HG02623 (cell line): ENCODE results near the gene SHF.
A peak's percentile ranks its signal among the peaks of the same experiment; 100 is the strongest.

Source experiments
- ATAC-seq: cut with Tn5 transposase; IDR thresholded peaks from one replicate; pipeline ENCODE4 v1.9.1; 2021; ENCODE audit warnings: moderate library complexity; ENCODE audit not compliant: unreplicated experiment

SHF gene

GRCh38 chr15:45130291-45131000, 57.3 kb downstream of the SHF start:
- no peak for ATAC-seq

- ATAC-seq = no peak
These were observed 58.1 kb downstream of the SHF start, which contains the start of the genes DUOX1 and DUOXA1 for GRCh38 chr15:45129651-45130129. DUOX1 (plus strand) TSS chr15:45129994; CDS start chr15:45131967, 1,973 bp downstream. DUOXA1 (minus strand) TSS chr15:45129879; CDS start chr15:45123014, 6,865 bp downstream.

GRCh38 chr15:45128971-45129639, 58.7 kb downstream of the SHF start:
- ATAC-seq = no peak

GRCh38 chr15:45126535-45127158, 61.1 kb downstream of the SHF start:
- no peak for ATAC-seq

GRCh38 chr15:45123397-45123796, 64.4 kb downstream of the SHF start:
- no peak for ATAC-seq

- no peak for ATAC-seq
These were observed 65.0 kb downstream of the SHF start for GRCh38 chr15:45122719-45123118.

GRCh38 chr15:45121706-45122417, 65.9 kb downstream of the SHF start:
- no peak for ATAC-seq

GRCh38 chr15:45121020-45121419, 66.7 kb downstream of the SHF start:
- ATAC-seq = no peak

GRCh38 chr15:45120081-45120972, 67.4 kb downstream of the SHF start:
- ATAC-seq = no peak

GRCh38 chr15:45118996-45119395, 68.8 kb downstream of the SHF start:
- ATAC-seq = no peak

- ATAC-seq = peak; percentile 96
These were observed 69.6 kb downstream of the SHF start for GRCh38 chr15:45118131-45118588.

GRCh38 chr15:45117308-45118130, 70.2 kb downstream of the SHF start:
- ATAC-seq = peak; percentile 7
